ENCODE measurements around the gene USB1.
"Not testable (repeated sequence)": the region's sequence is repeated elsewhere in the genome, so short reads cannot be mapped to it uniquely, and the experiment has no call there.

The USB1 gene

DNA sequence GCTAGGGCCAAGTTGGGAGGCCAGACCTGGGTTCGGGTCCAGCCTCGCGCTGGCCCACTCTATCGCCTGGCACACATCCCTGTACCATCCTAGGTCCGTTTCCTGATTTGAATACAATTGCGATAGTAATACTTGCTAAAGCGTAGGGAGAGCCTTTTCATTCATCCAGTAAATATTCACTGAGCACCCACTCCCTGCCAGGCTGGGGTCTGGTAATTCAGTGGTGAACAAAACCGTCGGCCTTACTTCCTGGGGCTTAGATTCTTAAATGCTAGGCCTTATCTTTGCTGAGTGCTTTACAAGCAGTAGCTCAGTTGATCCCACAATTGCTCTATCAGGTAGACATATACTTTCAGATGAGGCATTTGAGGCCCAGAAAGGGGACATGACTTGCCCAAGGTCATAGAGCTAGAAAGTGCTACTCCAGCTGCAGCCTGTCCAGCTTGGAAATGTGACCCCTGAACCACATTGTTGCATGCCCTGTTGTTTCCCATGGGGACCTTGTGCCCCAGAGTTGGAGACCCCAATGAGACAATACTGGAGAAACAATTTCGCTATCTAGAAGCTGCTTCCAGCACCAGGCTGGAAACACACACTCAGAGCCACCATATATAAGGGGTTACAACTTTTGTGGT, 691 bp downstream of the USB1 start:
- H3K27ac ChIP-seq = no peak overlapping the region
- TF ChIP-seq, protein P1, sequence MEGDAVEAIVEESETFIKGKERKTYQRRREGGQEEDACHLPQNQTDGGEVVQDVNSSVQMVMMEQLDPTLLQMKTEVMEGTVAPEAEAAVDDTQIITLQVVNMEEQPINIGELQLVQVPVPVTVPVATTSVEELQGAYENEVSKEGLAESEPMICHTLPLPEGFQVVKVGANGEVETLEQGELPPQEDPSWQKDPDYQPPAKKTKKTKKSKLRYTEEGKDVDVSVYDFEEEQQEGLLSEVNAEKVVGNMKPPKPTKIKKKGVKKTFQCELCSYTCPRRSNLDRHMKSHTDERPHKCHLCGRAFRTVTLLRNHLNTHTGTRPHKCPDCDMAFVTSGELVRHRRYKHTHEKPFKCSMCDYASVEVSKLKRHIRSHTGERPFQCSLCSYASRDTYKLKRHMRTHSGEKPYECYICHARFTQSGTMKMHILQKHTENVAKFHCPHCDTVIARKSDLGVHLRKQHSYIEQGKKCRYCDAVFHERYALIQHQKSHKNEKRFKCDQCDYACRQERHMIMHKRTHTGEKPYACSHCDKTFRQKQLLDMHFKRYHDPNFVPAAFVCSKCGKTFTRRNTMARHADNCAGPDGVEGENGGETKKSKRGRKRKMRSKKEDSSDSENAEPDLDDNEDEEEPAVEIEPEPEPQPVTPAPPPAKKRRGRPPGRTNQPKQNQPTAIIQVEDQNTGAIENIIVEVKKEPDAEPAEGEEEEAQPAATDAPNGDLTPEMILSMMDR (conservative IDR thresholded peaks at IDR 0.05) = no peak

DNA sequence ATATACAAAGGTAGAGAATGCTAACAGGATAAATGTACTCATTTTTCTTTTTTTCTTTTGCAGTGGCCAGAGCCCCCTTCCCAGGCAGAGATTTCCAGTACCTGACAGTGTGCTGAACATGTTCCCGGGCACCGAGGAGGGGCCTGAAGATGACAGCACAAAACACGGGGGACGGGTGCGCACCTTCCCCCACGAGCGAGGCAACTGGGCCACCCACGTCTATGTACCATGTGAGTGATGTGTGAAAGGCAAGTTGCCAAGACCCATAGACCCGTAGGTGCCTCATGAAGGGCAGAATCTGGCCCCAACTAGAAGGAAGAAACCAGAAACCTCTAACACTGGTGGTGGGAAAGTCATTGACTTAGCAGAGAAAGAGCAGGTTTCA, 1.2 kb downstream of the USB1 start:
- TF ChIP-seq, protein P1 (conservative IDR thresholded peaks at IDR 0.05) = no peak
- H3K27ac ChIP-seq = no peak overlapping the region

DNA sequence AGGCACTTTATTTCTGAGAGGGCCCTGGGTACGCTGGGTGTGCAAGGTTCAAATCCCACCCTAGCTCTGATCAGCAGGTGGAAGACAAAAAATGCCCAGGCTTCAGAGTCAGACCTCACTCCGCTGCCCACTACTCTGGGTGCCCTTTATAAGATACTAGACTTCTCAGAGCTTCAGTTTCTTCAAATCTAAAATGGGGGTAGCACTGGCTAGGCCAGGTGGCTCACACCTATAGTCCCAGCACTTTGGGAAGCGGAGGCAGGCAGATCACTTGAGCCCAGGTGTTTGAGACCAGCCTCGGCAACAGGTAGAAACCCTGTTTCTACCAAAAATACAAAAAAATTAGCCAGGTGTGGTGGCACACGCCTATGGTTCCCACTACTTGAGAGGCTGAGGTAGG, 1.7 kb downstream of the USB1 start:
- TF ChIP-seq, protein P1 (conservative IDR thresholded peaks at IDR 0.05) = no peak
- H3K27ac ChIP-seq = no peak overlapping the region

DNA sequence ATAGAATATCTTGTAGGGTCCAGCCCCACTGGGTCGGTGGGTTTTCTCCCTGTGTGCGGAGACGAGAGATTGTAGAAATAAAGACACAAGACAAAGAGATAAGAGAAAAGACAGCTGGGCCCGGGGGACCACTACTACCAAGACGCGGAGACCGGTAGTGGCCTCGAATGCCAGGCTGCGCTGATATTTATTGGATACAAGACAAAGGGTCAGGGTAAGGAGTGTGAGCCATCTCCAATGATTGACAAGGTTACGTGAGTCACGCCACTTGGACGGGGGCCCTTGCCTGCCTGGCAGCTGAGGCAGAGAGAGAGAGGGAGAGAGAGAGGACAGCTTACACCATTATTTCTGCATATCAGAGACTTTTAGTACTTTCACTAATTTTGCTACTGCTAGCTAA, 3.5 kb downstream of the USB1 start:
- not testable (repeated sequence) for H3K27ac ChIP-seq

DNA sequence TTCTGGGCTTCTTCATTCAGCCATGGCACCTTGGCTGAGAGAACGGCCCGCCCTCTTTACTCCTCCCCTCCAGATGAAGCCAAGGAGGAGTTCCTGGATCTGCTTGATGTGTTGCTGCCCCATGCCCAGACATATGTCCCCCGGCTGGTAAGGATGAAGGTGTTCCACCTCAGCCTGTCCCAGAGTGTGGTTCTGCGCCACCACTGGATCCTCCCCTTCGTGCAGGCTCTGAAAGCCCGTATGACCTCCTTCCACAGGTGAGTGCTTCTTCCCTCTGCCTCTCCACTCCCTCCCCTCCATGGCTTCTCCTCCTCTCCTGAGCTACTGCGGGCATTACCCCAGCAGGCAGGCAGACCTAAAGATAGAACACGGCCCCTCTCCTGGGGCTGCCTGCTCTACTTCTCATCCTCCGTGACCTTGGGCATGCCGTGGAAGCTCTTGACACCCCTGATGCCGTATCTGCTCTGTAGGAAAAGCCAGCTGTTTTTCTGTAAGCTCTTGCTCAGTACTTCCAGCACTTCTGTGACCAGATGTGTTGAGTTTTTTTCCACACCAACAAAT, 8.7 kb downstream of the USB1 start:
- TF ChIP-seq, protein P1 (conservative IDR thresholded peaks at IDR 0.05) = no peak
- H3K27ac ChIP-seq = no peak overlapping the region

DNA sequence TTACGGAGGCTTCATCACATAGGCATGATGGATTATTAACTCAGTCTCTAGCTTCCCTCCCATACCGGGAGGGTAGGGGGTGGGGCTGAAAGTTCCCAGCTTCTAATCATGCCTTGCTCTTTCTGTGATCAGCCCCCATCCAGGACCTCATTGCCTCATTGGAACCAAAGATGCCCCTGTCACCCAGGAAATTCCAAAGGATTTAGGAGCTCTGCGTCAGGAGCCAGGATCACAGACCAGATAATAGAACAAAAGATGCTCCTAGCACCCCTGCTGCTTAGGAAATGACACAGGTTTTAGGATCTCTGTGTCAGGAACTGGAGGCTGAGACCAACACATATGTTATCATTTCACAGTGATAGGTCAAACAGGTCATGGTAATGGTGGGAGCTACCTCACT, 9.7 kb downstream of the USB1 start:
- TF ChIP-seq, protein P1 (conservative IDR thresholded peaks at IDR 0.05) = no peak
- H3K27ac ChIP-seq = no peak overlapping the region

DNA sequence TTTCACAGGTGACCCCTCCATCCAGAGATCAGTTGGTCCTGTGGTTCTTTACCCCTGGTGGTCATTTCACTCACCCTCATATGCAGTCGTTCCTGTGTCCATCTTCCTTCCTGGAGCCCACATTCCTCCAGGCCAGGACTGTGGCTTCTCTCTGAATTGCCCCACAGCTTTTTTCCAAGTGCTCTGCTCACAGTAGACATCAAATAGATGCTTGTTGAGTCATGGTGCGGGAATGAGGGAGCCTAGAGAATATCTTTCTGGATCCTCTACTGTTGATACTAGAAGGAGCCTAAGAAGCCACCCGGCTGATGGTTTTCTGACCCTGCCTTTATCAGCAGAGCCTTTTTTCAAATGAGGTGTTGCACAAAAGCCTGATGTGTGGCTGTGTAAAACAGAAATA, 10.4 kb downstream of the USB1 start:
- H3K27ac ChIP-seq = no peak overlapping the region
- TF ChIP-seq, protein P1 (conservative IDR thresholded peaks at IDR 0.05) = no peak

DNA sequence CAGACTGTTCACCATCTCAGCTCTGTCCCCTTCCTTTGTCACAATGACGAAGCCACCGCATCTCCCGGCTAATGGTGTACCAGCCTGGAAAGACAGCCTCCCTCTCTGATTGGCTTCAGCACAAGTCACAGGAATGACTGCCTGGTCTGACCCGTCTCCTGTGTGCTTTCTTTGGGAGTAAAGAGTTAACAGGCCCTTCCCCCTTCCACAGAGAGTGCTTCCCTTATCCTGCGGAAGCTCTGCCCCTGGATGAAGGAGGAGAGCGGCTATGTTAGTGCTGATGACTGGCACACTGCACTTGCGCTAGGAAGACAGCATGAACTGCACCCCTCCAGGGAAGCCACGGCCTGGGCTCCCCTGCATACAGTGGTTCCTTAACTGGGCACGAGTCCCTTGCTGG, 11.3 kb downstream of the USB1 start:
- TF ChIP-seq, protein P1 (conservative IDR thresholded peaks at IDR 0.05) = no peak
- H3K27ac ChIP-seq = no peak overlapping the region
